K562 (cell line): ENCODE results near the gene KATNAL1. TPM values are rescaled to one million over a fixed set of nuclear protein-coding genes. Genes with fewer than 3 reads are reported as not detected.

Experiments
- CHD4 ChIP-seq: fragments of 200-600 bp; sonication (generic); IDR thresholded peaks from 3 replicates; pipeline ENCODE4 v1.6.1; 2012; ENCODE audit warnings: low read depth, mild to moderate bottlenecking, mixed read lengths, low read length, inconsistent platforms; ENCODE audit not compliant: insufficient read depth, insufficient replicate concordance, poor library complexity, severe bottlenecking
- FOXK1 ChIP-seq: sonication (generic); formaldehyde crosslinking; IDR thresholded peaks from 2 replicates; pipeline ENCODE4 v1.8.0; 2022; ENCODE audit warnings: missing genetic modification reagents, mild to moderate bottlenecking, borderline replicate concordance
- OTX1 ChIP-seq: fragments of 450-650 bp; formaldehyde crosslinking; IDR thresholded peaks from 2 replicates; pipeline ENCODE4 v1.4.0; 2022; ENCODE audit warnings: mild to moderate bottlenecking
- RFX7 ChIP-seq: fragments of 250-450 bp; sonication (Bioruptor Pico); IDR thresholded peaks from 2 replicates; pipeline ENCODE4 v1.5.1; 2021; ENCODE audit warnings: mild to moderate bottlenecking
- TAF7 ChIP-seq: fragments of 450-650 bp; IDR thresholded peaks from 2 replicates; pipeline ENCODE4 v1.6.1; 2016; ENCODE audit warnings: missing genetic modification characterization, missing compliant biosample characterization
- VEZF1 ChIP-seq: fragments of 200-800 bp; sonication (Bioruptor generic); IDR thresholded peaks from 2 replicates; pipeline ENCODE4 v1.6.1; 2017; ENCODE audit warnings: missing genetic modification characterization, missing compliant biosample characterization
- ZBTB17 ChIP-seq: fragments of 450-650 bp; formaldehyde crosslinking; IDR thresholded peaks from 2 replicates; pipeline ENCODE4 v1.4.0; 2020; ENCODE audit warnings: mild to moderate bottlenecking
- ZBTB40 ChIP-seq, 2 experiments: fragments of 450-650 bp in 1 of 2; sonication (generic) in 1 of 2; formaldehyde crosslinking in 1 of 2; IDR thresholded peaks; 2 replicates each; pipeline versions ENCODE4 v1.7.1 to v1.9.0; 2016 to 2022; ENCODE audit warnings: inconsistent platforms in 1 of 2, mild to moderate bottlenecking in 1 of 2, missing genetic modification reagents in 1 of 2
- ZC3H11A ChIP-seq: IDR thresholded peaks from 2 replicates; pipeline ENCODE4 v1.6.1; 2012; ENCODE audit warnings: low read depth, low read length, improper control_type of control experiment
- ZNF444 ChIP-seq: fragments of 250-450 bp; sonication (Bioruptor Pico); IDR thresholded peaks from 2 replicates; pipeline ENCODE4 v1.4.0; 2020; ENCODE audit warnings: mild to moderate bottlenecking, moderate library complexity
- ZNF695 ChIP-seq: fragments of 450-650 bp; formaldehyde crosslinking; IDR thresholded peaks from 2 replicates; pipeline ENCODE4 v1.4.0; 2020; ENCODE audit warnings: mild to moderate bottlenecking, moderate library complexity
- polyA plus RNA-seq, 8 experiments: library from polyadenylated mRNA; depleted of rRNA in 4 of 8; stranded (reverse) in 5 of 8; unstranded in 3 of 8; fragments of >200 nt; fragmentation: Nextera tagmentation in 2 of 8; fragmentation: Illumina TruSeq in 1 of 8; extraction: Ambion mirVana in 2 of 8; extraction: Trizol in 1 of 8; gene quantifications; 2 replicates each; pipeline versions ENCODE4 v1.2.1 to v1.2.3, GENCODE V29; 2011 to 2014; ENCODE audit warnings: inconsistent platforms in 1 of 8, missing spikeins in 1 of 8
- total RNA-seq, 7 experiments: library from RNA; depleted of rRNA in 6 of 7; stranded (reverse); fragments of >200 nt in 6 of 7; fragmentation: Illumina TruSeq in 2 of 7; extraction: Trizol in 2 of 7; gene quantifications; 2 replicates each; pipeline versions ENCODE4 v1.2.1 to v1.2.3, GENCODE V29; 2011 to 2021; ENCODE audit warnings: low replicate concordance in 1 of 7
- TF ChIP-seq, protein P1 (sequence below), 2 experiments: fragments of 250-450 bp in 1 of 2; fragments of 450-650 bp in 1 of 2; sonication (Bioruptor Pico) in 1 of 2; IDR thresholded peaks; 2 replicates each; pipeline versions ENCODE4 v1.6.1 to v1.8.0; 2016 to 2021; ENCODE audit warnings: mild to moderate bottlenecking in 2 of 2, moderate library complexity in 2 of 2, missing compliant biosample characterization in 1 of 2, missing genetic modification characterization in 1 of 2

The KATNAL1 gene
- total and polyA plus RNA-seq, 9 of the 15 experiments (the other 6 are each of a cell fraction or from before 2014, with no cell fraction given), result 2.5 to 8.2 (median 5.5) TPM

DNA sequence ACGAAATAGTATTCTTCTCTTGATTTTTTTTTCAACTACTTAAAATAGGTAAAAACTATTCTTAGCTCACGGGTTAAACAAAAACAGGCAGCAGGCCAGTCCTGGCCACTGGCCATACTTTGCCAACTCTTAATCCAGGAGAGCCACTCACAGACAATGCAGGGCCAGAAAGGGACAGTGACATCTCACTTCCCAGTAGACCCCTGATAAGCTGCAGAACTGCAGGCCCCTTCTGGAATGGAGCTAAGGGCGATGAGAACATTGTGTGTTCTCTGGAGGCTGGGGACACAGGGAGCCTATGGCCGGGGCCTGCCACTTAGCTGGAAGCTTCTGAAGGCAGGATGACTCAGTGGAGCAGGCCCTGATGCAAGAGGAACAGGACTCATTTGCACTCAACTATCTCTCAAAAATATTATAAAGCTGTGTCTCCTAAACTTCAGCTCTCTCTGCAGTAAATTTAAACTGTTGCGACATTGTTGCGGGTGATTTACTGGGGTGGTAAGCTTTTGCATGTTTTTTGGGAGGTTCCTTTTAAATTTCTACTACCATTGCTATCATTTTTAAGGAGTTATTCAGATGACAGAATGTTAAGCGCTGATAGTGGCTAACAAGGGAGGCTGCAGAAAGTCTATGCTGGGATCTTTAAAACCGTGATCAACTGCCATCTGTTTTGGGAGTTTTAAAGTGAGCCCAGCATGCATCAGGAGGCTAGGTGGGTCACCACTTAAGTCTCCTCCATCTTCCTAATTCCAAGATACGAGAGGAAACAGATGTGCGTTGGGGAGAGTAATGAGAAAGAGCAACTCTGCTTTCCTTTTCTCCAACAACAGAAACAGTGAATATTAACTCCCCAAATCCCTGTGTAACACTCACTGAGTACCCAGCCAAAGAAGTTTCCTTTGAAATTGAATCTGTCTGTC lies 33.2 kb upstream of the KATNAL1 start (continued):
- no peak for TF ChIP-seq ZBTB40 (IDR thresholded peaks at IDR 0.05)
- TF ChIP-seq ZBTB40 (CRISPR knock-in tag; IDR thresholded peaks at IDR 0.05), result no peak
- TF ChIP-seq, protein P1, sequence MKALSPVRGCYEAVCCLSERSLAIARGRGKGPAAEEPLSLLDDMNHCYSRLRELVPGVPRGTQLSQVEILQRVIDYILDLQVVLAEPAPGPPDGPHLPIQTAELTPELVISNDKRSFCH (CRISPR knock-in tag; IDR thresholded peaks at IDR 0.05), result no peak
- TF ChIP-seq, protein P1 (tag; IDR thresholded peaks at IDR 0.05), result 0 out of 2 replicates have a peak, but pooled peaks have one; percentile 24
- TF ChIP-seq ZC3H11A, result no peak
- TF ChIP-seq ZBTB17, result no peak
- no peak for TF ChIP-seq RFX7 (CRISPR knock-in tag)
- TF ChIP-seq VEZF1 (CRISPR knock-in tag), result no peak
- TF ChIP-seq OTX1 (CRISPR knock-in tag), result no peak
- TF ChIP-seq TAF7 (tag), result no peak
- TF ChIP-seq CHD4, result no peak
- no peak for TF ChIP-seq FOXK1 (CRISPR knock-in tag)
- TF ChIP-seq ZNF444 (CRISPR knock-in tag), result no peak
- no peak for TF ChIP-seq ZNF695
